GM12892 (cell line): Measurements from ENCODE around the gene RGS18.

Experiments used
- POLR2A ChIP-seq: IDR thresholded peaks from 2 replicates; pipeline ENCODE4 v1.6.1; 2011; ENCODE audit warnings: low read depth, low read length, control low read depth
- POLR2AphosphoS5 ChIP-seq: IDR thresholded peaks from 2 replicates; pipeline ENCODE4 v1.6.1; 2011; ENCODE audit warnings: low read depth, low read length, control low read depth
- TAF1 ChIP-seq: IDR thresholded peaks from 2 replicates; pipeline ENCODE4 v1.6.1; 2011; ENCODE audit warnings: low read depth, mild to moderate bottlenecking, control low read depth, low read length, borderline replicate concordance

DNA sequence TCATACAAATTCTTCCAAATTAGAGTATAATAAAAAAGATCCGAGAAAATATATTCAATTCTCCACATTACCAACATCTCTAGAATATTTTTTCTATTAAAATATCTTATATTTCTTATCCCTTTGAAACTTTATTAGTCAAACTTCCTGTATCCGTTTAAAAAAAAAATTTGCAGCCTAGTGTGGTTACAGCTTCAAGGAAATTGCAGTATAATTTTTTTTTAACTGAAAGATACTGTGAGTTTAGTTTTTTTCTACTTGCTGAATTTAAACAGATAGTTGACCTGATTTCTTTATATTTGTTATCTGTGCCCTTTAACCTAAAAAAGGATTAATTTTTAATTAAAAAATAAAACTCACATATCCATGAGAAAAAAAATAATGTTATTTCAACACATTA, 1.5 kb downstream of the RGS18 start:
- TF ChIP-seq POLR2A (no peak), POLR2AphosphoS5 (no peak), TAF1 (no peak)
